Mesendoderm (in vitro differentiated cells): ENCODE measurements around the gene ZC3H6. TPM values are rescaled to one million over a fixed set of nuclear protein-coding genes. Genes with fewer than 3 reads are reported as not detected.

Experiments used
- DNase-seq: peaks from one replicate; pipeline ENCODE4 v3.0.0; 2013
- H2AK5ac ChIP-seq: 2 replicates; pipeline ENCODE4 v1.6.1; 2013; ENCODE audit warnings: low read length, inconsistent platforms
- H2BK120ac ChIP-seq: 2 replicates; pipeline ENCODE4 v1.6.1; 2013; ENCODE audit warnings: low read depth, mild to moderate bottlenecking, low read length, moderate library complexity, mixed read lengths
- H2BK15ac ChIP-seq: replicated peaks from 2 replicates; pipeline ENCODE4 v1.6.1; 2013; ENCODE audit warnings: low read depth, mild to moderate bottlenecking, moderate library complexity
- H2BK5ac ChIP-seq: 2 replicates; pipeline ENCODE4 v1.6.1; 2013; ENCODE audit warnings: low read length, inconsistent platforms
- H3K18ac ChIP-seq: 2 replicates; pipeline ENCODE4 v1.6.1; 2013; ENCODE audit warnings: mild to moderate bottlenecking, low read length, mixed read lengths
- H3K23ac ChIP-seq: one replicate; pipeline ENCODE4 v1.6.1; 2013; ENCODE audit warnings: low read length
- H3K27ac ChIP-seq: 2 replicates; pipeline ENCODE4 v1.5.1; 2013; ENCODE audit warnings: low read depth, mild to moderate bottlenecking, inconsistent platforms, low read length, moderate library complexity
- H3K27me3 ChIP-seq: 2 replicates; pipeline ENCODE4 v1.6.1; 2013; ENCODE audit warnings: low read length, control low read depth, mild to moderate bottlenecking, inconsistent platforms; ENCODE audit not compliant: insufficient read depth, poor library complexity
- H3K36me3 ChIP-seq: 2 replicates; pipeline ENCODE4 v1.6.1; 2013; ENCODE audit warnings: low read length, inconsistent platforms; ENCODE audit not compliant: control insufficient read depth, insufficient read depth
- H3K4ac ChIP-seq: one replicate; pipeline ENCODE4 v1.6.1; 2013; ENCODE audit warnings: low read depth, mild to moderate bottlenecking, low read length, moderate library complexity
- H3K4me1 ChIP-seq: 2 replicates; pipeline ENCODE4 v1.6.1; 2013; ENCODE audit warnings: low read depth, low read length, inconsistent platforms; ENCODE audit not compliant: control insufficient read depth
- H3K4me2 ChIP-seq: 2 replicates; pipeline ENCODE4 v1.6.1; 2013; ENCODE audit warnings: low read length
- H3K4me3 ChIP-seq: 2 replicates; pipeline ENCODE4 v1.5.1; 2013; ENCODE audit warnings: mild to moderate bottlenecking, low read length
- H3K56ac ChIP-seq: one replicate; pipeline ENCODE4 v1.6.1; 2013; ENCODE audit warnings: low read length
- H3K79me1 ChIP-seq: 2 replicates; pipeline ENCODE4 v1.6.1; 2013; ENCODE audit warnings: low read length, inconsistent platforms
- H3K79me2 ChIP-seq: 2 replicates; pipeline ENCODE4 v1.6.1; 2013; ENCODE audit warnings: mild to moderate bottlenecking, low read length; ENCODE audit not compliant: control insufficient read depth, insufficient read depth
- H3K9ac ChIP-seq: 2 replicates; pipeline ENCODE4 v1.6.1; 2013; ENCODE audit warnings: low read length, inconsistent platforms
- H4K5ac ChIP-seq: one replicate; pipeline ENCODE4 v1.6.1; 2013; ENCODE audit warnings: low read length
- H4K8ac ChIP-seq: one replicate; pipeline ENCODE4 v1.6.1; 2013; ENCODE audit warnings: low read depth, mild to moderate bottlenecking, control low read depth, low read length, moderate library complexity
- WGBS: extraction: QIAGEN DNeasy Blood & Tissue Kit; methylation state at CpG from one replicate; pipeline ENCODE4 v1.1.7; 2013; ENCODE audit warnings: low lambda C conversion rate, missing lambda C conversion rate; ENCODE audit not compliant: insufficient coverage; ENCODE audit errors: extremely low coverage; 5-methylcytosine and 5-hydroxymethylcytosine counted together
- polyA plus RNA-seq, 2 experiments: library from polyadenylated mRNA; stranded (reverse); fragments of 200-250 nt; gene quantifications; one replicate each; pipeline ENCODE4 v1.2.3, GENCODE V29; 2013

ZC3H6 gene, protein sequence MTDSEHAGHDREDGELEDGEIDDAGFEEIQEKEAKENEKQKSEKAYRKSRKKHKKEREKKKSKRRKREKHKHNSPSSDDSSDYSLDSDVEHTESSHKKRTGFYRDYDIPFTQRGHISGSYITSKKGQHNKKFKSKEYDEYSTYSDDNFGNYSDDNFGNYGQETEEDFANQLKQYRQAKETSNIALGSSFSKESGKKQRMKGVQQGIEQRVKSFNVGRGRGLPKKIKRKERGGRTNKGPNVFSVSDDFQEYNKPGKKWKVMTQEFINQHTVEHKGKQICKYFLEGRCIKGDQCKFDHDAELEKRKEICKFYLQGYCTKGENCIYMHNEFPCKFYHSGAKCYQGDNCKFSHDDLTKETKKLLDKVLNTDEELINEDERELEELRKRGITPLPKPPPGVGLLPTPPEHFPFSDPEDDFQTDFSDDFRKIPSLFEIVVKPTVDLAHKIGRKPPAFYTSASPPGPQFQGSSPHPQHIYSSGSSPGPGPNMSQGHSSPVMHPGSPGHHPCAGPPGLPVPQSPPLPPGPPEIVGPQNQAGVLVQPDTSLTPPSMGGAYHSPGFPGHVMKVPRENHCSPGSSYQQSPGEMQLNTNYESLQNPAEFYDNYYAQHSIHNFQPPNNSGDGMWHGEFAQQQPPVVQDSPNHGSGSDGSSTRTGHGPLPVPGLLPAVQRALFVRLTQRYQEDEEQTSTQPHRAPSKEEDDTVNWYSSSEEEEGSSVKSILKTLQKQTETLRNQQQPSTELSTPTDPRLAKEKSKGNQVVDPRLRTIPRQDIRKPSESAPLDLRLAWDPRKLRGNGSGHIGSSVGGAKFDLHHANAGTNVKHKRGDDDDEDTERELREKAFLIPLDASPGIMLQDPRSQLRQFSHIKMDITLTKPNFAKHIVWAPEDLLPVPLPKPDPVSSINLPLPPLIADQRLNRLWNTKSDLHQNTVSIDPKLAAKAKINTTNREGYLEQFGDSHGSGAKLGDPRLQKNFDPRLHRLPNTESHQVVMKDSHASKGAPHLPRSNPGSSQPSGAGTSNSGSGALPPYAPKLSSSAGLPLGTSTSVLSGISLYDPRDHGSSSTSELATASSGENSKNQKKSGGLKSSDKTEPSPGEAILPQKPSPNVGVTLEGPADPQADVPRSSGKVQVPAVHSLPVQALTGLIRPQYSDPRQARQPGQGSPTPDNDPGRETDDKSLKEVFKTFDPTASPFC
- polyA plus RNA-seq (2013, experiment 1 of 2), result 1.3 TPM
- polyA plus RNA-seq (2013, experiment 2 of 2), result 1.4 TPM

DNA sequence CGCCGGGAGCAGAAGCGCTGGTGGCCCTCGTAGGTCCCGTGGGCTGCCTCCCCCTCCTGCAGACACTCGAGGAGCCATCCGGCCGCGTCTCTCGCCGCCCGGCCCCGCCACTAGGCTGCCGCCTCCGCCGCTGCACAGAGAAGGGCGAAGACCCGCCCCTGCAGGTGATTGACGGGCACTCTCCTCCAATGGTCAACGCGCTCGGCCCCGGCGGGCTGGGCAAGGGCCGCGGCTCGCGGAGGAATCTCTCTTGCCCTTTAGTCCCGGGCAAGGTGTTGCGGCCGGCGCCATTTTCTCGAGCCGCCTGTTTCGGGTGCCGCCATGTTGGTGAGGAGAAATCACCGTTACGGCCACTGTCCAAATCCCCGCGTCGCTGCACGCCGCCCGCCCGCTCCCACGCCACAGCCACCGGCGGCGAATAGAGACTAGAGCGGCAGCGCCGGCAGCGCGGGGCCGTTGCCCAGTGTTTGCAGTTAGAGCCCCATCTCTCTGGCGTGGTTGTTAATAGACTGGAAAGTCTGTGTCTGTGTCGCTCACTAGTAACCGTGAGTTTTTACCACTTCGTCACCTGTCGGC lies at the start of gene ZC3H6:
TSS of gene ZC3H6 (plus strand) at position 287 of the 576 bp plus-strand sequence. CDS start 398 bp downstream, outside the sequence.
- peak within 1 kb of the TSS; percentile 100 for H3K9ac ChIP-seq
- peak within 1 kb of the TSS; percentile 100 for H3K27ac ChIP-seq
- H3K79me1 ChIP-seq, result no peaks in the 10 kb centered on the region
- DNase-seq, result peak; percentile 98
- peak within 1 kb of the TSS; percentile 75 for H3K4me2 ChIP-seq
- peaks cover 2% of the 10 kb centered on the region for H3K4me1 ChIP-seq
- peak within 1 kb of the TSS; percentile 80 for H3K23ac ChIP-seq
- H3K4ac ChIP-seq, result peak within 1 kb of the TSS; percentile 98
- peak within 1 kb of the TSS; percentile 90 for H3K4me3 ChIP-seq
- peak within 1 kb of the TSS; percentile 99 for H3K56ac ChIP-seq
- H2BK5ac ChIP-seq, result peak within 1 kb of the TSS; percentile 99
- no peaks in the 10 kb centered on the region for H3K79me2 ChIP-seq
- peak within 1 kb of the TSS; percentile 88 for H2BK120ac ChIP-seq
- no peak within 1 kb of the TSS for H2BK15ac ChIP-seq
- peak within 1 kb of the TSS; percentile 96 for H4K8ac ChIP-seq
- H3K18ac ChIP-seq, result peak within 1 kb of the TSS; percentile 99
- H2AK5ac ChIP-seq, result no peak within 1 kb of the TSS
- no CpG with 5 or more reads among the region's 60 CpGs for WGBS
- no peaks in the 10 kb centered on the region for H3K36me3 ChIP-seq
- H4K5ac ChIP-seq, result no peak within 1 kb of the TSS
- no peaks in the 10 kb centered on the region for H3K27me3 ChIP-seq

DNA sequence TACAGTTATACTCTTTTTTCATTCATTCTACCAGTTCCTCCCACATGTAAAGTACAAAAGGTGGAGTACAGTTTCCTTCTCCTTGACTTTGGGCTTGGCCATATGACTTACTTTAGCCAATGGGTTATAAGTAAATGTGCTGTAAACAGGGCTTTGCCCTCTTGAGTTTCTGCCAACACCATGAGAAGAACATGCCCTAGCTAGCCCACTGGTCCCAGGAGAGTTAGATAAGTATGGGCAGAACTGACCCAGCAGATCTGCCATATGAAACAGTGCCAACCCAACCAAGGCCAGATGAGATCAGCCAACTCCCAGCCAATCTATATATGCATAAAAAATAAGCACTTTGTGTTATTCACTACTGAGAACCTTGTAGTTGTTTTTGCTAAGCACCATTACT lies 46.0 kb upstream of the ZC3H6 start:
- H3K23ac ChIP-seq, result no peak overlapping the region
- H3K4me1 ChIP-seq, result no peaks in the 10 kb centered on the region
- H3K4ac ChIP-seq, result no peak overlapping the region
- no peak overlapping the region for H4K8ac ChIP-seq
- no peak overlapping the region for H4K5ac ChIP-seq
- H2AK5ac ChIP-seq, result no peak overlapping the region
- H2BK120ac ChIP-seq, result no peak overlapping the region
- H3K79me1 ChIP-seq, result no peaks in the 10 kb centered on the region
- no peak overlapping the region for H3K4me2 ChIP-seq
- no peak overlapping the region for H2BK5ac ChIP-seq
- H3K27me3 ChIP-seq, result no peaks in the 10 kb centered on the region
- H3K56ac ChIP-seq, result no peak overlapping the region
- no peaks in the 10 kb centered on the region for H3K36me3 ChIP-seq
- no peak overlapping the region for H3K4me3 ChIP-seq
- no peak overlapping the region for H3K9ac ChIP-seq
- no peaks in the 10 kb centered on the region for H3K79me2 ChIP-seq
- H3K18ac ChIP-seq, result no peak overlapping the region
- no peak for DNase-seq
- no peak overlapping the region for H2BK15ac ChIP-seq
- no peak overlapping the region for H3K27ac ChIP-seq

DNA sequence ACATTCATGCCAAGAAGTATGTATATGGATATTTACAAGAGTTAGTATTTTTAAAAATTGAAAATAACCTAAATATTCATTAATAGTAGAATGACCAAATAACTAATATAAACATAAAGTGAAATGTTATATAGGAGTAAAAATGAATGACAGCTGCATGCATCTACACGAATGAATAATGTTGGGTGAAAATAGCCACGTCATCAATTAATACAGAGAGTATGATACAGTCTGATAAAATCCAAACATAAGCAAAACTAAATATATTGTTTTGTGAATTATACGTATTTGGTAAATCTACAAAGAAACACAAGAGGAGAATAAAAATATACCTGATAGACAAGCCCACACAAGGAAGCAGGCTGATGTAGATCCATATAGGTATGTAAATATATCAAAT lies 45.0 kb upstream of the ZC3H6 start:
- Histone ChIP-seq H4K8ac (no peak overlapping the region), H3K9ac (no peak overlapping the region), H3K27ac (no peak overlapping the region), H2BK15ac (no peak overlapping the region), H3K23ac (no peak overlapping the region), H3K79me2 (no peaks in the 10 kb centered on the region), H3K18ac (no peak overlapping the region), H3K27me3 (no peaks in the 10 kb centered on the region), H3K4me1 (no peaks in the 10 kb centered on the region), H3K79me1 (no peaks in the 10 kb centered on the region), H2AK5ac (no peak overlapping the region), H3K36me3 (no peaks in the 10 kb centered on the region), H4K5ac (no peak overlapping the region), H3K56ac (no peak overlapping the region), H3K4me3 (no peak overlapping the region), H3K4ac (no peak overlapping the region), H2BK120ac (no peak overlapping the region), H3K4me2 (no peak overlapping the region), H2BK5ac (no peak overlapping the region)
- DNase-seq, result no peak
- no CpG with 5 or more reads among the region's 3 CpGs for WGBS

DNA sequence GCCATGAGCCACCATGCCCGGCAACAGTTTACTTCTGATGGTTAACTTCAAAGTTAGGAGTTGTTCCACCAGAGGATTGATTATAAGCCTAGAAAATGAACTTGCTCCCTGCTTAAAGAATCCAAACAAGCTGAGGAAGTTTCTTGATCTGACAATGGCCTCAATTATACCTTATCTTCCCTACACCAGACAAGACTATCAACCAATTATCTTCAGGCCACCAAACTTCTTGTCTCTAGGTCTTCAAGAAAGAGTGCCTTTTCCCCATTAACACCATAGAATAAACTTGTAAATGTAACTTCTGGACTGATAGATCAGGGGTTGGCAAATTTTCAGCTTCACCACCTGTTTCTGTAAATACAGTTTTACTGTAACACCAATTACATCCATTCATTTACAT lies 35.5 kb upstream of the ZC3H6 start:
- no peaks in the 10 kb centered on the region for H3K4me1 ChIP-seq
- no CpG with 5 or more reads among the region's 1 CpG for WGBS

DNA sequence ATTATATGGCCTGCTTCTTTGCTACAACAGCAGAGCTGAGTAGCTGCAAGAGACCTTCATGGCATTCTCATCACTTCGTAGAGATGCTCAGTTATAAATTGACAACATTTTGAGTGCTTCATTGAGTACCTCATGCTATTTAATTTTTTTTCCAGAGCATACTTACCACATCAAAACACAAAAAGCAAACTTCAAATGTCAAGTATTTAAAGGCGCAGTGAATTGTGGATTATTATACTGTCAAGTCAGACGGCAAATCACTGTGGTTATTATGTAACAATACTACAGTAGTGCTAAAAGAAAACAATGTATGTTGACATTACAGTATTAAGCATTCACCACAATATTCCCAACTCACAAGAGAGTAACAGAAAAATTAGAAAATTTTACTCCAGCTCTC lies 33.0 kb upstream of the ZC3H6 start:
- H3K4me2 ChIP-seq, result no peak overlapping the region
- H4K5ac ChIP-seq, result no peak overlapping the region
- no peak overlapping the region for H3K4me3 ChIP-seq
- no peak overlapping the region for H3K27ac ChIP-seq
- no peak overlapping the region for H3K23ac ChIP-seq
- H3K27me3 ChIP-seq, result no peaks in the 10 kb centered on the region
- H3K4me1 ChIP-seq, result no peaks in the 10 kb centered on the region
- H2BK15ac ChIP-seq, result no peak overlapping the region
- no peak overlapping the region for H2AK5ac ChIP-seq
- no peak overlapping the region for H3K18ac ChIP-seq
- H4K8ac ChIP-seq, result no peak overlapping the region
- H3K36me3 ChIP-seq, result no peaks in the 10 kb centered on the region
- no peak for DNase-seq
- no peaks in the 10 kb centered on the region for H3K79me1 ChIP-seq
- no peak overlapping the region for H2BK5ac ChIP-seq
- H2BK120ac ChIP-seq, result no peak overlapping the region
- no peak overlapping the region for H3K9ac ChIP-seq
- no CpG with 5 or more reads among the region's 3 CpGs for WGBS
- H3K79me2 ChIP-seq, result no peaks in the 10 kb centered on the region
- H3K4ac ChIP-seq, result no peak overlapping the region
- no peak overlapping the region for H3K56ac ChIP-seq

More for the DNA sequence above, 35.5 kb upstream of the ZC3H6 start:
- Histone ChIP-seq H3K4me3 (no peak overlapping the region), H4K5ac (no peak overlapping the region), H3K79me2 (no peaks in the 10 kb centered on the region), H3K27ac (no peak overlapping the region), H3K18ac (no peak overlapping the region), H3K56ac (no peak overlapping the region), H3K23ac (no peak overlapping the region), H2BK5ac (no peak overlapping the region), H3K36me3 (no peaks in the 10 kb centered on the region), H3K79me1 (no peaks in the 10 kb centered on the region), H2BK15ac (no peak overlapping the region), H2BK120ac (no peak overlapping the region), H2AK5ac (no peak overlapping the region), H3K9ac (no peak overlapping the region), H4K8ac (no peak overlapping the region), H3K27me3 (no peaks in the 10 kb centered on the region), H3K4me2 (no peak overlapping the region), H3K4ac (no peak overlapping the region)
- DNase-seq, result peak; percentile 24
